Endothelial cell of umbilical vein (primary cell): ENCODE results near the gene CBFB. TPM values are rescaled to one million over a fixed set of nuclear protein-coding genes. Genes with fewer than 3 reads are reported as not detected.

Source experiments
- BruUV-seq: library from RNA; stranded (reverse); fragments of 400-500 nt; replicated peaks from 2 replicates; lab custom pipeline; 2021; lab: Mats Ljungman, UMichigan
- CTCF ChIA-PET: fragments of 300-600, 350-600 bp; sonication (Branson Sonifier 250); formaldehyde crosslinking; loops from one replicate; lab custom pipeline; 2021; ENCODE audit warnings: antibody characterized with exemption, inconsistent platforms; lab: Charles Lee
- POLR2A ChIA-PET: fragments of 300-600, 350-600 bp; sonication (Branson Sonifier 250); formaldehyde crosslinking; loops from one replicate; lab custom pipeline; 2021; ENCODE audit warnings: antibody characterized with exemption, inconsistent platforms; lab: Charles Lee
- DNase-seq: peaks from one replicate; pipeline ENCODE4 v3.0.0-alpha.2; 2011; ENCODE audit warnings: low read depth, low spot score
- FAIRE-seq: peaks from 2 replicates; lab custom pipeline; 2011; peaks lifted over from hg19 to GRCh38; lab: Jason Lieb, UNC
- H2AFZ ChIP-seq: 2 replicates; pipeline ENCODE4 v1.6.0; 2012; ENCODE audit warnings: low read depth, low read length, control low read depth, inconsistent platforms
- H3K27ac ChIP-seq: 2 replicates; pipeline ENCODE4 v1.5.1; 2011; ENCODE audit warnings: low read depth, mild to moderate bottlenecking, control low read depth, low read length, moderate library complexity; ENCODE audit not compliant: insufficient read depth
- H3K27me3 ChIP-seq, 2 experiments: 2 replicates each; pipeline versions ENCODE4 v1.6.0 to v1.6.1; 2011; ENCODE audit warnings: low read length in 2 of 2, mixed read lengths in 1 of 2; ENCODE audit not compliant: control insufficient read depth in 2 of 2, insufficient read depth in 2 of 2
- H3K36me3 ChIP-seq, 2 experiments: 2 replicates in 1 of 2; 3 replicates in 1 of 2; pipeline ENCODE4 v1.5.1; 2011; ENCODE audit warnings: low read length in 2 of 2, mild to moderate bottlenecking in 1 of 2, moderate library complexity in 1 of 2; ENCODE audit not compliant: control insufficient read depth in 2 of 2, insufficient read depth in 2 of 2; ENCODE audit errors: extremely low read depth in 1 of 2
- H3K4me1 ChIP-seq: 3 replicates; pipeline ENCODE4 v1.5.1; 2011; ENCODE audit warnings: mild to moderate bottlenecking, low read length; ENCODE audit not compliant: control insufficient read depth, insufficient read depth; ENCODE audit errors: extremely low read depth
- H3K4me2 ChIP-seq: 2 replicates; pipeline ENCODE4 v1.6.1; 2011; ENCODE audit warnings: low read length, control low read depth, mixed read lengths; ENCODE audit not compliant: insufficient read depth
- H3K4me3 ChIP-seq, 3 experiments: fragments of 200-600 bp in 1 of 3; sonication (generic), shearing (Covaris generic) in 1 of 3; replicated peaks in 1 of 3; 2 replicates each; pipeline ENCODE4 v1.5.1; 2011 to 2016; ENCODE audit warnings: control low read depth in 3 of 3, low read length in 3 of 3, mild to moderate bottlenecking in 2 of 3, inconsistent platforms in 1 of 3, low read depth in 1 of 3, moderate library complexity in 1 of 3; ENCODE audit not compliant: insufficient read depth in 1 of 3
- H3K79me2 ChIP-seq: 2 replicates; pipeline ENCODE4 v1.6.0; 2012; ENCODE audit warnings: low read length, inconsistent platforms; ENCODE audit not compliant: control insufficient read depth, insufficient read depth
- H3K9ac ChIP-seq: replicated peaks from 2 replicates; pipeline ENCODE3; 2011; ENCODE audit warnings: low read length, control low read depth; ENCODE audit not compliant: insufficient read depth; ENCODE audit errors: extremely low read depth
- H3K9me1 ChIP-seq: replicated peaks from 3 replicates; pipeline ENCODE4 v1.6.0; 2011; ENCODE audit warnings: mild to moderate bottlenecking, low read length; ENCODE audit not compliant: control insufficient read depth, insufficient read depth; ENCODE audit errors: extremely low read depth
- H3K9me3 ChIP-seq: replicated peaks from 2 replicates; pipeline ENCODE4 v1.5.1; 2012; ENCODE audit warnings: low read length, inconsistent platforms; ENCODE audit not compliant: control insufficient read depth, insufficient read depth
- H4K20me1 ChIP-seq: replicated peaks from 2 replicates; pipeline ENCODE3; 2011; ENCODE audit warnings: mild to moderate bottlenecking, low read length; ENCODE audit not compliant: control insufficient read depth, insufficient read depth; ENCODE audit errors: extremely low read depth
- EZH2 ChIP-seq: IDR thresholded peaks from 2 replicates; pipeline ENCODE4 v1.6.1; 2012; ENCODE audit warnings: borderline replicate concordance, low read depth, mild to moderate bottlenecking, moderate library complexity, low read length, inconsistent platforms; ENCODE audit not compliant: severe bottlenecking
- FOS ChIP-seq: IDR thresholded peaks from 2 replicates; pipeline ENCODE4 v1.6.1; 2011; ENCODE audit warnings: mild to moderate bottlenecking, low read length, moderate library complexity, borderline replicate concordance; ENCODE audit not compliant: insufficient read depth
- GATA2 ChIP-seq: IDR thresholded peaks from 2 replicates; pipeline ENCODE4 v1.7.0; 2011; ENCODE audit warnings: low read depth, mild to moderate bottlenecking, moderate library complexity, mixed read lengths, low read length; ENCODE audit not compliant: insufficient read length, insufficient read depth
- JUN ChIP-seq: IDR thresholded peaks from 2 replicates; pipeline ENCODE4 v1.6.1; 2011; ENCODE audit warnings: borderline replicate concordance, low read depth; ENCODE audit not compliant: insufficient read length, insufficient read depth
- MAX ChIP-seq: IDR thresholded peaks from 2 replicates; pipeline ENCODE4 v1.6.1; 2011; ENCODE audit not compliant: insufficient read depth, insufficient read length
- MYC ChIP-seq: IDR thresholded peaks from one replicate; pipeline ENCODE4 v1.6.1; 2011; ENCODE audit warnings: mild to moderate bottlenecking, low read depth, low read length
- POLR2A ChIP-seq: IDR thresholded peaks from 2 replicates; pipeline ENCODE4 v1.6.1; 2012; ENCODE audit warnings: low read depth, mild to moderate bottlenecking, control low read depth, low read length
- POLR2AphosphoS5 ChIP-seq: IDR thresholded peaks from 2 replicates; pipeline ENCODE4 v1.6.1; 2012; ENCODE audit warnings: low read depth, mild to moderate bottlenecking, control low read depth, low read length, moderate library complexity; ENCODE audit not compliant: insufficient read depth
- dilution Hi-C: fragments of 300-500 bp; cut with MboI; formaldehyde crosslinking; loops from one replicate; pipeline ENCODE4 v1.15.0; 2019; ENCODE audit warnings: low sequenced_read_pairs; ENCODE audit not compliant: extremely low pct_ligation_motif_present
- intact Hi-C: fragments of 100-400 bp; cut with micrococcal nuclease; formaldehyde crosslinking; loops from one replicate; pipeline ENCODE4 v1.10.0; 2022
- polyA plus RNA-seq, 4 experiments: library from polyadenylated mRNA; depleted of rRNA in 3 of 4; stranded (reverse) in 3 of 4; unstranded in 1 of 4; fragments of >200 nt; gene quantifications; 2 replicates each; pipeline versions ENCODE4 v1.2.1 to v1.2.3, GENCODE V29; 2011 to 2012; ENCODE audit warnings: missing spikeins in 1 of 4
- total RNA-seq: library from RNA; stranded (reverse); gene quantifications from 2 replicates; pipeline ENCODE4 v1.2.3, GENCODE V29; 2021
- TF ChIP-seq, protein P1 (sequence below), 2 donors: IDR thresholded peaks; 1 replicate in 1 of 2; 2 replicates in 1 of 2; pipeline ENCODE4 v1.5.1; 2011; ENCODE audit warnings: low read length in 2 of 2, mild to moderate bottlenecking in 2 of 2, moderate library complexity in 2 of 2, control low read depth in 1 of 2, inconsistent platforms in 1 of 2, low read depth in 1 of 2; ENCODE audit not compliant: insufficient read depth in 1 of 2; ENCODE audit errors: extremely low read depth in 1 of 2

CBFB gene
- total and polyA plus RNA-seq, 2 donors (not counting 3 experiments of a cell fraction or from before 2014, with no cell fraction given), result 27.8 to 103 TPM

DNA sequence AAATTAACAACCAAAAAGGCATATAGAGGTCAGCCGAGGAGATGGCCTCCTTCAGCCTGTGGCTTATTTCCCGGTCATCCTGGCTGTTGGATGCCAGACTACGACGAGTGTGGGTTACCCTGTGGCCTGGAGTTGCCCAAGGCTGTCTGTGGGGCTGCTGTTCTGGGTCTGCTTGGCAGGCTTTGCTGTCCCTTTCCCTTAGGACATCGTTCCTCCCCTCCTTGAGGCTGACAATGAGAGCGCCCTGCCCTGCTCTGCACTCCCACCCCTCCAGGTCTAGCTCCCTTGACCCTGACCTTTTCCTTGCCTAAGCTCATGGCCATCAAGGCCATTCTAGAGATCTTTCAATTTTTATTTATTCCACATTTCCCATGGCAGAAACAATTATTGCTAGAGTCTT is 1.9 kb upstream of the CBFB start:
- FAIRE-seq (no peak), DNase-seq (no peak)
- peaks cover 0 to 4% of the 10 kb centered on the region in 2 experiments for H3K36me3 ChIP-seq
- H3K4me3 ChIP-seq, result no peak overlapping the region
- no peak overlapping the region for H3K4me2 ChIP-seq
- H3K27ac ChIP-seq, result no peak overlapping the region
- POLR2A ChIA-PET, result interaction anchor here (0.7 to 2.5 kb wide), 2 partner anchors 9 to 14 kb away, joined by 3 to 7 read pairs; no protein-coding TSS in a partner anchor
- H4K20me1 ChIP-seq, result no peaks in the 10 kb centered on the region
- peaks cover 27% of the 10 kb centered on the region for H3K79me2 ChIP-seq
- H2AFZ ChIP-seq, result no peak overlapping the region
- no peaks in the 10 kb centered on the region for H3K9me1 ChIP-seq
- no peak overlapping the region for H3K9ac ChIP-seq
- TF ChIP-seq JUN (no peak), MAX (no peak), POLR2A (no peak), FOS (no peak), GATA2 (no peak), EZH2 (no peak), MYC (no peak), POLR2AphosphoS5 (no peak)
- TF ChIP-seq, protein P1, sequence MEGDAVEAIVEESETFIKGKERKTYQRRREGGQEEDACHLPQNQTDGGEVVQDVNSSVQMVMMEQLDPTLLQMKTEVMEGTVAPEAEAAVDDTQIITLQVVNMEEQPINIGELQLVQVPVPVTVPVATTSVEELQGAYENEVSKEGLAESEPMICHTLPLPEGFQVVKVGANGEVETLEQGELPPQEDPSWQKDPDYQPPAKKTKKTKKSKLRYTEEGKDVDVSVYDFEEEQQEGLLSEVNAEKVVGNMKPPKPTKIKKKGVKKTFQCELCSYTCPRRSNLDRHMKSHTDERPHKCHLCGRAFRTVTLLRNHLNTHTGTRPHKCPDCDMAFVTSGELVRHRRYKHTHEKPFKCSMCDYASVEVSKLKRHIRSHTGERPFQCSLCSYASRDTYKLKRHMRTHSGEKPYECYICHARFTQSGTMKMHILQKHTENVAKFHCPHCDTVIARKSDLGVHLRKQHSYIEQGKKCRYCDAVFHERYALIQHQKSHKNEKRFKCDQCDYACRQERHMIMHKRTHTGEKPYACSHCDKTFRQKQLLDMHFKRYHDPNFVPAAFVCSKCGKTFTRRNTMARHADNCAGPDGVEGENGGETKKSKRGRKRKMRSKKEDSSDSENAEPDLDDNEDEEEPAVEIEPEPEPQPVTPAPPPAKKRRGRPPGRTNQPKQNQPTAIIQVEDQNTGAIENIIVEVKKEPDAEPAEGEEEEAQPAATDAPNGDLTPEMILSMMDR (IDR thresholded peaks at IDR 0.05; ENCODE audit: extremely low read depth in 1 of 2, insufficient read depth in 1 of 2, low read depth in 1 of 2, low read length in 2 of 2), result no peak
- no TSS peak for BruUV-seq
- intact Hi-C loops (no loop called here), dilution Hi-C loops (no loop called here)
- CTCF ChIA-PET, result interaction anchor here (1.5 to 3.0 kb wide), 3 partner anchors 9 to 128 kb away, joined by 3 to 25 read pairs (median 7); no protein-coding TSS in a partner anchor
- H3K9me3 ChIP-seq, result no peaks in the 10 kb centered on the region
- H3K27me3 ChIP-seq, result no peaks in the 10 kb centered on the region
- H3K4me1 ChIP-seq, result peaks cover 32% of the 10 kb centered on the region
